K562 (cell line): ENCODE results near the gene GEMIN8. TPM values are rescaled to one million over a fixed set of nuclear protein-coding genes. Genes with fewer than 3 reads are reported as not detected.
A peak's percentile ranks its signal among the peaks of the same experiment; 100 is the strongest.

Experiments used
- BRD4 ChIP-seq: fragments of 200-600 bp; sonication (generic); IDR thresholded peaks from 2 replicates; pipeline ENCODE4 v1.6.1; 2017; ENCODE audit warnings: inconsistent platforms
- CREB1 ChIP-seq, 2 experiments: sonication (generic) in 1 of 2; formaldehyde crosslinking in 1 of 2; IDR thresholded peaks; 2 replicates each; pipeline versions ENCODE4 v1.6.1 to v1.8.0; 2012 to 2022; ENCODE audit warnings: inconsistent platforms in 1 of 2, mild to moderate bottlenecking in 1 of 2, missing genetic modification reagents in 1 of 2, moderate library complexity in 1 of 2
- CREM ChIP-seq: IDR thresholded peaks from 2 replicates; pipeline ENCODE4 v1.6.1; 2014; ENCODE audit warnings: antibody characterized with exemption, low read depth
- ELF2 ChIP-seq: fragments of 250-450 bp; sonication (Bioruptor Pico); IDR thresholded peaks from 2 replicates; pipeline ENCODE4 v1.5.0; 2021; ENCODE audit warnings: mild to moderate bottlenecking
- FOS ChIP-seq: IDR thresholded peaks from 3 replicates; pipeline ENCODE4 v1.6.1; 2011; ENCODE audit not compliant: insufficient read length; ENCODE audit errors: extremely low read depth
- GABPB1 ChIP-seq: sonication (generic); formaldehyde crosslinking; IDR thresholded peaks from 2 replicates; pipeline ENCODE4 v1.8.0; 2022; ENCODE audit warnings: mild to moderate bottlenecking, missing genetic modification reagents
- IRF2 ChIP-seq: sonication (generic); formaldehyde crosslinking; IDR thresholded peaks from 2 replicates; pipeline ENCODE4 v1.8.1; 2022; ENCODE audit warnings: mild to moderate bottlenecking, missing genetic modification reagents
- KAT2B ChIP-seq: IDR thresholded peaks from one replicate; pipeline ENCODE4 v1.6.1; 2012; ENCODE audit warnings: low read depth, mild to moderate bottlenecking, control low read depth, inconsistent platforms, low read length, moderate library complexity
- LEF1 ChIP-seq: fragments of 450-650 bp; IDR thresholded peaks from 2 replicates; pipeline ENCODE4 v1.6.1; 2016; ENCODE audit warnings: mild to moderate bottlenecking
- MCM5 ChIP-seq: fragments of 450-650 bp; IDR thresholded peaks from 2 replicates; pipeline ENCODE4 v1.6.1; 2016; ENCODE audit warnings: low read depth
- MIER1 ChIP-seq: fragments of 450-650 bp; IDR thresholded peaks from 2 replicates; pipeline ENCODE4 v1.6.1; 2016; ENCODE audit warnings: antibody characterized with exemption, mild to moderate bottlenecking, low read depth
- NCOR1 ChIP-seq: fragments of 450-650 bp; IDR thresholded peaks from 2 replicates; pipeline ENCODE4 v1.6.1; 2016; ENCODE audit warnings: mild to moderate bottlenecking, moderate library complexity
- NR2F6 ChIP-seq: fragments of 450-650 bp; formaldehyde crosslinking; IDR thresholded peaks from 2 replicates; pipeline ENCODE4 v1.4.0; 2020; ENCODE audit warnings: mild to moderate bottlenecking
- PHF8 ChIP-seq: fragments of 200-600 bp; sonication (generic); IDR thresholded peaks from 2 replicates; pipeline ENCODE4 v1.6.1; 2012; ENCODE audit warnings: mixed run types, mild to moderate bottlenecking, inconsistent platforms, low read length, moderate library complexity, borderline replicate concordance
- SETDB1 ChIP-seq: IDR thresholded peaks from one replicate; pipeline ENCODE4 v1.6.1; 2012; ENCODE audit warnings: low read length, control low read depth, inconsistent platforms
- STAT5A ChIP-seq: IDR thresholded peaks from 2 replicates; pipeline ENCODE4 v1.6.1; 2012; ENCODE audit warnings: low read length, inconsistent platforms, borderline replicate concordance
- TCF7 ChIP-seq: sonication (generic); IDR thresholded peaks from 2 replicates; pipeline ENCODE4 v1.6.1; 2016; ENCODE audit warnings: antibody characterized with exemption, borderline replicate concordance
- TRIM28 ChIP-seq: fragments of 450-650 bp; IDR thresholded peaks from 2 replicates; pipeline ENCODE4 v1.6.1; 2017
- YY1 ChIP-seq, 3 experiments: IDR thresholded peaks; 2 replicates each; pipeline ENCODE4 v1.6.1; 2011; ENCODE audit warnings: low read length in 2 of 3, mild to moderate bottlenecking in 2 of 3, moderate library complexity in 2 of 3, borderline replicate concordance in 1 of 3, control low read depth in 1 of 3, low read depth in 1 of 3; ENCODE audit not compliant: insufficient read depth in 3 of 3, insufficient replicate concordance in 2 of 3, control insufficient read depth in 1 of 3, insufficient read length in 1 of 3; ENCODE audit errors: extremely low read depth in 1 of 3
- ZBED1 ChIP-seq: IDR thresholded peaks from 2 replicates; pipeline ENCODE4 v1.6.1; 2014
- ZHX1 ChIP-seq: fragments of 150-350 bp; conservative IDR thresholded peaks from 2 replicates; pipeline ENCODE4 v1.6.1; 2014; ENCODE audit warnings: low read length
- ZNF165 ChIP-seq: fragments of 250-450 bp; sonication (Bioruptor Pico); IDR thresholded peaks from 2 replicates; pipeline ENCODE4 v1.4.0; 2020; ENCODE audit warnings: borderline replicate concordance
- ZNF23 ChIP-seq: fragments of 250-450 bp; sonication (Bioruptor Pico); IDR thresholded peaks from 2 replicates; pipeline ENCODE4 v1.4.0; 2020; ENCODE audit warnings: mild to moderate bottlenecking
- polyA plus RNA-seq, 8 experiments: library from polyadenylated mRNA; depleted of rRNA in 4 of 8; stranded (reverse) in 5 of 8; unstranded in 3 of 8; fragments of >200 nt; fragmentation: Nextera tagmentation in 2 of 8; fragmentation: Illumina TruSeq in 1 of 8; extraction: Ambion mirVana in 2 of 8; extraction: Trizol in 1 of 8; gene quantifications; 2 replicates each; pipeline versions ENCODE4 v1.2.1 to v1.2.3, GENCODE V29; 2011 to 2014; ENCODE audit warnings: inconsistent platforms in 1 of 8, missing spikeins in 1 of 8
- total RNA-seq, 7 experiments: library from RNA; depleted of rRNA in 6 of 7; stranded (reverse); fragments of >200 nt in 6 of 7; fragmentation: Illumina TruSeq in 2 of 7; extraction: Trizol in 2 of 7; gene quantifications; 2 replicates each; pipeline versions ENCODE4 v1.2.1 to v1.2.3, GENCODE V29; 2011 to 2021; ENCODE audit warnings: low replicate concordance in 1 of 7
- TF ChIP-seq, protein P1 (sequence below): IDR thresholded peaks from 3 replicates; pipeline ENCODE4 v1.6.1; 2011; ENCODE audit warnings: borderline replicate concordance, mild to moderate bottlenecking; ENCODE audit not compliant: insufficient read length, insufficient read depth
- TF ChIP-seq, protein P2 (sequence below): fragments of 450-650 bp; formaldehyde crosslinking; conservative IDR thresholded peaks from 2 replicates; pipeline ENCODE4 v1.4.0; 2022; ENCODE audit warnings: mild to moderate bottlenecking, missing genetic modification characterization

GEMIN8 gene
- total and polyA plus RNA-seq, 9 of the 15 experiments (the other 6 are each of a cell fraction or from before 2014, with no cell fraction given) = 10.9 to 29.1 (median 16.9) TPM

- TF ChIP-seq, protein P1, sequence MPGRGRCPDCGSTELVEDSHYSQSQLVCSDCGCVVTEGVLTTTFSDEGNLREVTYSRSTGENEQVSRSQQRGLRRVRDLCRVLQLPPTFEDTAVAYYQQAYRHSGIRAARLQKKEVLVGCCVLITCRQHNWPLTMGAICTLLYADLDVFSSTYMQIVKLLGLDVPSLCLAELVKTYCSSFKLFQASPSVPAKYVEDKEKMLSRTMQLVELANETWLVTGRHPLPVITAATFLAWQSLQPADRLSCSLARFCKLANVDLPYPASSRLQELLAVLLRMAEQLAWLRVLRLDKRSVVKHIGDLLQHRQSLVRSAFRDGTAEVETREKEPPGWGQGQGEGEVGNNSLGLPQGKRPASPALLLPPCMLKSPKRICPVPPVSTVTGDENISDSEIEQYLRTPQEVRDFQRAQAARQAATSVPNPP = no peak
- TF ChIP-seq FOS = no peak
- peak; percentile 71 for TF ChIP-seq NCOR1
- TF ChIP-seq TCF7 = no peak
- 0 out of 2 replicates have a peak, but pooled peaks have one; percentile 7 for TF ChIP-seq BRD4
- peak in 2 of 3 experiments; percentile 60 to 76 for TF ChIP-seq YY1 (IDR thresholded peaks at IDR 0.05; ENCODE audit: borderline replicate concordance in 1 of 3, control insufficient read depth in 1 of 3, extremely low read depth in 1 of 3, insufficient read depth in 3 of 3, insufficient read length in 1 of 3, insufficient replicate concordance in 2 of 3, low read depth in 1 of 3, low read length in 2 of 3)
- peak; percentile 98 for TF ChIP-seq GABPB1 (CRISPR knock-in tag)
- no peak for TF ChIP-seq TRIM28
- TF ChIP-seq SETDB1 = no peak
- no peak for TF ChIP-seq ZNF23 (CRISPR knock-in tag)
- no peak for TF ChIP-seq ZNF165
- TF ChIP-seq KAT2B = no peak
- no peak for TF ChIP-seq ZHX1
- peak; percentile 48; the same call in 1 of the 2 replicates for TF ChIP-seq ZBED1
- TF ChIP-seq, protein P2, sequence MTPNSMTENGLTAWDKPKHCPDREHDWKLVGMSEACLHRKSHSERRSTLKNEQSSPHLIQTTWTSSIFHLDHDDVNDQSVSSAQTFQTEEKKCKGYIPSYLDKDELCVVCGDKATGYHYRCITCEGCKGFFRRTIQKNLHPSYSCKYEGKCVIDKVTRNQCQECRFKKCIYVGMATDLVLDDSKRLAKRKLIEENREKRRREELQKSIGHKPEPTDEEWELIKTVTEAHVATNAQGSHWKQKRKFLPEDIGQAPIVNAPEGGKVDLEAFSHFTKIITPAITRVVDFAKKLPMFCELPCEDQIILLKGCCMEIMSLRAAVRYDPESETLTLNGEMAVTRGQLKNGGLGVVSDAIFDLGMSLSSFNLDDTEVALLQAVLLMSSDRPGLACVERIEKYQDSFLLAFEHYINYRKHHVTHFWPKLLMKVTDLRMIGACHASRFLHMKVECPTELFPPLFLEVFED (CRISPR knock-in tag) = no peak
- no peak for TF ChIP-seq MIER1
- peak; percentile 68; the same call in 1 of the 2 replicates for TF ChIP-seq PHF8
- peak; percentile 95 for TF ChIP-seq CREB1 (IDR thresholded peaks at IDR 0.05)
- peak; percentile 95 for TF ChIP-seq CREB1 (CRISPR knock-in tag; IDR thresholded peaks at IDR 0.05)
- TF ChIP-seq NR2F6 (CRISPR knock-in tag) = no peak
- TF ChIP-seq LEF1 = no peak
- TF ChIP-seq STAT5A = no peak
- no peak for TF ChIP-seq IRF2 (CRISPR knock-in tag)
- TF ChIP-seq MCM5 = no peak
- TF ChIP-seq ELF2 (CRISPR knock-in tag) = peak; percentile 49; the same call in 1 of the 2 replicates
- peak; percentile 97 for TF ChIP-seq CREM
These were observed at the start of gene GEMIN8 (continued) for GRCh38 chrX:14029425-14030173.
